ENCODE results near the gene DGUOK.

DNA sequence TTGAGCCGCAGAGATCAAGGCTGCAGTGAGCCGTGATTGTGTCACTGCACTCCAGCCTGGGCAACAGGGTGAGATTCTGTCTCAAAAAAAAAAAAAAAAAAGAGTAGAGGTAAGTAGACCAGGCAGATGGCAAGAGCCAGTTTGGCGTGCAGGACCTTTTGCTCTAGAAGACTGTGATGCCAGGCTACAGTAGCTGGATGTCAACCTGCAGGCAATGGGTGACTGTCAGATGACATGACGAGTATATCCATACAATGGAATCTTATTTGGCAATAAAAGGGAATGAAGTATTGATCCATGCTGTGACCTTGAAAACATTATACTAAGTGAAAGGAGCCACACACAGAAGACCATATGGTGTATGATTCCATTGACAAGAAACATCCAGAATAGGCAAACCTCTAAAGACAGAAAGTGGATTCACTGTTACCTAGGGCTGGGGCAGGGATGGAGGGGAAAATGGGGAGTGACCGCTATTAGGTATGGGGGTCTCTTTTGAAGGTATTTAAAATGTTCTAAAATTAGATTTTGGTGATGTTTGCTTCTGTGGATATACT, 11.2 kb upstream of the DGUOK start:
- TF ChIP-seq EZH2 (IDR thresholded peaks at IDR 0.05; ENCODE audit: low read depth, unreplicated experiment) (no peak), POLR2AphosphoS5 (IDR thresholded peaks at IDR 0.05; ENCODE audit: low read depth) (no peak), EZH2phosphoT487 (IDR thresholded peaks at IDR 0.05; ENCODE audit: unreplicated experiment) (no peak)
- TF ChIP-seq, protein P1, sequence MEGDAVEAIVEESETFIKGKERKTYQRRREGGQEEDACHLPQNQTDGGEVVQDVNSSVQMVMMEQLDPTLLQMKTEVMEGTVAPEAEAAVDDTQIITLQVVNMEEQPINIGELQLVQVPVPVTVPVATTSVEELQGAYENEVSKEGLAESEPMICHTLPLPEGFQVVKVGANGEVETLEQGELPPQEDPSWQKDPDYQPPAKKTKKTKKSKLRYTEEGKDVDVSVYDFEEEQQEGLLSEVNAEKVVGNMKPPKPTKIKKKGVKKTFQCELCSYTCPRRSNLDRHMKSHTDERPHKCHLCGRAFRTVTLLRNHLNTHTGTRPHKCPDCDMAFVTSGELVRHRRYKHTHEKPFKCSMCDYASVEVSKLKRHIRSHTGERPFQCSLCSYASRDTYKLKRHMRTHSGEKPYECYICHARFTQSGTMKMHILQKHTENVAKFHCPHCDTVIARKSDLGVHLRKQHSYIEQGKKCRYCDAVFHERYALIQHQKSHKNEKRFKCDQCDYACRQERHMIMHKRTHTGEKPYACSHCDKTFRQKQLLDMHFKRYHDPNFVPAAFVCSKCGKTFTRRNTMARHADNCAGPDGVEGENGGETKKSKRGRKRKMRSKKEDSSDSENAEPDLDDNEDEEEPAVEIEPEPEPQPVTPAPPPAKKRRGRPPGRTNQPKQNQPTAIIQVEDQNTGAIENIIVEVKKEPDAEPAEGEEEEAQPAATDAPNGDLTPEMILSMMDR (conservative IDR thresholded peaks at IDR 0.05; ENCODE audit: low read depth in 2 of 2), result no peak
- TF ChIP-seq, protein P2, sequence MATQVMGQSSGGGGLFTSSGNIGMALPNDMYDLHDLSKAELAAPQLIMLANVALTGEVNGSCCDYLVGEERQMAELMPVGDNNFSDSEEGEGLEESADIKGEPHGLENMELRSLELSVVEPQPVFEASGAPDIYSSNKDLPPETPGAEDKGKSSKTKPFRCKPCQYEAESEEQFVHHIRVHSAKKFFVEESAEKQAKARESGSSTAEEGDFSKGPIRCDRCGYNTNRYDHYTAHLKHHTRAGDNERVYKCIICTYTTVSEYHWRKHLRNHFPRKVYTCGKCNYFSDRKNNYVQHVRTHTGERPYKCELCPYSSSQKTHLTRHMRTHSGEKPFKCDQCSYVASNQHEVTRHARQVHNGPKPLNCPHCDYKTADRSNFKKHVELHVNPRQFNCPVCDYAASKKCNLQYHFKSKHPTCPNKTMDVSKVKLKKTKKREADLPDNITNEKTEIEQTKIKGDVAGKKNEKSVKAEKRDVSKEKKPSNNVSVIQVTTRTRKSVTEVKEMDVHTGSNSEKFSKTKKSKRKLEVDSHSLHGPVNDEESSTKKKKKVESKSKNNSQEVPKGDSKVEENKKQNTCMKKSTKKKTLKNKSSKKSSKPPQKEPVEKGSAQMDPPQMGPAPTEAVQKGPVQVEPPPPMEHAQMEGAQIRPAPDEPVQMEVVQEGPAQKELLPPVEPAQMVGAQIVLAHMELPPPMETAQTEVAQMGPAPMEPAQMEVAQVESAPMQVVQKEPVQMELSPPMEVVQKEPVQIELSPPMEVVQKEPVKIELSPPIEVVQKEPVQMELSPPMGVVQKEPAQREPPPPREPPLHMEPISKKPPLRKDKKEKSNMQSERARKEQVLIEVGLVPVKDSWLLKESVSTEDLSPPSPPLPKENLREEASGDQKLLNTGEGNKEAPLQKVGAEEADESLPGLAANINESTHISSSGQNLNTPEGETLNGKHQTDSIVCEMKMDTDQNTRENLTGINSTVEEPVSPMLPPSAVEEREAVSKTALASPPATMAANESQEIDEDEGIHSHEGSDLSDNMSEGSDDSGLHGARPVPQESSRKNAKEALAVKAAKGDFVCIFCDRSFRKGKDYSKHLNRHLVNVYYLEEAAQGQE (IDR thresholded peaks at IDR 0.05; ENCODE audit: unreplicated experiment), result no peak

Measured in GM23338 (cell line).